ENCODE measurements around the gene GNAI2.
A peak's percentile ranks its signal among the peaks of the same experiment; 100 is the strongest.
"Not testable (repeated sequence)": the region's sequence is repeated elsewhere in the genome, so short reads cannot be mapped to it uniquely, and the experiment has no call there.

GNAI2 gene

GRCh38 chr3:50265571-50265970 lies 29.6 kb downstream of the GNAI2 start:
- DNase-seq = no peak

- DNase-seq = no peak
These were observed 30.0 kb downstream of the GNAI2 start for GRCh38 chr3:50266017-50266416.

DNA sequence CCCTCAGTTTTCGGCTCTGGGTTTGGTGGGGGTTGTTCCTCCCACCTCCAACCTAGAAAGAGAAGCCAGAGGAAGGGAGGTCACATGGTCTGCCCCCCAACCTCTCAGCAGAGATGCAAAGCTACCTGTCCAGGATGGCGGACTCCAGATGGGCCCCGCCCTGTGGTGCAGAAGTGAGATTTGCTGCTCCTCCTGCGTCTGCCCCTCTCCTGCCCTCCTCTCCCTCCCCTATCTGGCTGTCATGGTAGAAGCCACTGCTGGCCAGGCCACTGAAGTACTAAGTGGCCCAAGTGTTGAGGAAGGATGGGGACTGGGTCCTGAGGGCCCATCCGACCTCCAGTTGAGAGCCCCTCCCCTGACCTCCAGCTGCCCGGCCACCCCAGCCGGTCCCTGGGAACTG lies 30.8 kb downstream of the GNAI2 start:
- DNase-seq = no peak

DNA sequence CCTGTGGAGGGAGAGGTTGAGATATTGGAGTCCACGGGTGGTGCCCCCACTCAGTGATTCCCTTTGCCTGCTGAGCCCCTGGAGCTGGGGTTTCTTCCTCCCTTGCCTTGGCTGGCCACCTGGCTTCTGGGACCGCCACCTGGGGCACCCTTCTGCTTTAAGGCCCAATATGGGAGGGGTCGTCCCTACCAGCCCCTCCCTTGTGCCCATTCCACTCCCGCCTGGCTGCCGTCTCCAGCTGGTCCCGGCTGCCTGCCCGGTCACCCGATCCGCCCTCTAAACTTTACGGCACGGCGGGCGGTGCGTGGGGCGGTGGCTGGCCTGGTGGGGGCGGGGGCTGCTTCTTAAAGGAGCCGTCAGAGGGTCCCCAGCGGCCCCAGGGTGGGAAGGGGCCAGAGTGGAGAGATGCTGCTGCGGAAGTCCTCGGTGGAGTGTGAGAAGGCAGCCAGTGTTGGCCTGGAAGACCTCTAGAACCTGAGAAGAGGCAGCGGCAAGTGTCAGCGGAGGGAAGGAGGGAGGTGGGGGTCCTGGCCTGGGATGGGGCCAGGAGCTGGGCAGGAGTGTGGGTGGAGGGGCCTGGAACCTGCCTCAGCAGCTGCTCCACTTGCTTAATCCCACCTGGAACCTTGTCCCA lies 31.4 kb downstream of the GNAI2 start:
- no peak for DNase-seq

- no peak for DNase-seq
These were observed 32.3 kb downstream of the GNAI2 start for GRCh38 chr3:50268276-50268675.

- no peak for DNase-seq
These were observed 32.9 kb downstream of the GNAI2 start, which contains the start of gene SEMA3B for GRCh38 chr3:50268703-50269451. TSS of gene SEMA3B (plus strand) at chr3:50269147. CDS start at chr3:50269241, 94 bp downstream.

- DNase-seq = no peak
These were observed 33.5 kb downstream of the GNAI2 start for GRCh38 chr3:50269460-50269859.

DNA sequence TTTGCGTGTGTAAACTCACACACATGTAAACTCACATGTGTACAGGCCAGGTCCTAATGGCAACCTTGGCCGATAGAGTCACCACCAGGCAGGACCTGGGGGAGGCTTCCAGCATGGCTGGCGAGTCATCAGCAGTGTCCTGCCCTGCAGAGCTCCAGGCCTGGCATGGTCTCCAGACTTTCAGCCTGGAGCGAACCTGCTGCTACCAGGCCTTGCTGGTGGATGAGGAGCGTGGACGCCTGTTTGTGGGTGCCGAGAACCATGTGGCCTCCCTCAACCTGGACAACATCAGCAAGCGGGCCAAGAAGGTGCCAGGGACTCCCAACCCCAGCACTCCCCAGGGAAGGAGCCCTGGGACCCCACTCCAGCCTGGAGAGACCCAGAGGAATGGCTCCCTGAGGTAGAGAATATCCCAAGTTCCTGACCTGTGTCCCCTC lies 34.0 kb downstream of the GNAI2 start:
- no peak for DNase-seq

GRCh38 chr3:50270422-50271224 lies 34.6 kb downstream of the GNAI2 start:
- no peak for DNase-seq

GRCh38 chr3:50271314-50271936 lies 35.4 kb downstream of the GNAI2 start:
- DNase-seq = no peak

DNA sequence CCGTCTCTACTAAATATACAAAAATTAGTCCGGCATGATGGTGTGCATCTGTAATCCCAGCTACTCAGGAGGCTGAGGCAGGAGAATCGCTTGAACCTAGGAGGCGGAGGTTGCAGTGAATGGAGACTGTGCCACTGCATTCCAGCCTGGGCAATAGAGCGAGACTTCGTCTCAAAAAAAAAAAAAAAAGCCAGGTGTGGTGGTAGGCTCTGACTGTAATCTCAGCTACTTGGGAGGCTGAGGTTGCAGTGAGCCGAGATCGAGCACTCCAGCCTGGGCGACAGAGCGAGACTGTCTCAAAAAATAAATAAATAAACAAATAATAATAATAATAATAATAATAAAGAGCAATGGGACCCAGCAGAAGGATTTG lies 36.5 kb downstream of the GNAI2 start:
- not testable (repeated sequence) for DNase-seq

GRCh38 chr3:50272911-50273688 lies 37.1 kb downstream of the GNAI2 start:
- DNase-seq = peak; percentile 68 to 87 (median 83)

- no peak for DNase-seq
These were observed 37.7 kb downstream of the GNAI2 start for GRCh38 chr3:50273689-50274065.

- DNase-seq = peak; percentile 40 to 77 (median 61)
These were observed 38.5 kb downstream of the GNAI2 start for GRCh38 chr3:50274371-50275104.

GRCh38 chr3:50275141-50275995 lies 39.4 kb downstream of the GNAI2 start:
- DNase-seq = no peak

DNA sequence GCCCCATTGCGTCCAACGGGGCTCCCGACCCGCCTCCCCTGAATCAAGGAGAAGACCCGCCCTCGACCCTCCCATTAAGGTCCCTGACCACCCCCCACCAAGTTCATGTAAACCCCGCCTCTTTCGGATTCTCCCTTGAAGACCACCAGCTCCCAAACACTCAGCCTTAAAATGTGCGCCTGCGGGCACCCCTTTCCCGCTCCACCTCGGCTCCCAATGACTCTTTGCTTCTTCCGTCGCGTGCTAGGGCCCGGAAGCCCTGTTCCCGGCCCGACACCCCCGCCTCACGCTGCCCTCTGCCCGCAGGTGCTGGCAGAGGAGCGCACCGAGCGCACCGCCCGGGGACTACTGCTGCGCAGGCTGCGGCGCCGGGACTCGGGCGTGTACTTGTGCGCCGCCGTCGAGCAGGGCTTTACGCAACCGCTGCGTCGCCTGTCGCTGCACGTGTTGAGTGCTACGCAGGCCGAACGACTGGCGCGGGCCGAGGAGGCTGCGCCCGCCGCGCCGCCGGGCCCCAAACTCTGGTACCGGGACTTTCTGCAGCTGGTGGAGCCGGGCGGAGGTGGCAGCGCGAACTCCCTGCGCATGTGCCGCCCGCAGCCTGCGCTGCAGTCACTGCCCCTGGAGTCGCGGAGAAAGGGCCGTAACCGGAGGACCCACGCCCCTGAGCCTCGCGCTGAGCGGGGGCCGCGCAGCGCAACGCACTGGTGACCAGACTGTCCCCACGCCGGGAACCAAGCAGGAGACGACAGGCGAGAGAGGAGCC lies 40.2 kb downstream of the GNAI2 start:
- DNase-seq = peak in 1 of 5 experiments; percentile 75

DNA sequence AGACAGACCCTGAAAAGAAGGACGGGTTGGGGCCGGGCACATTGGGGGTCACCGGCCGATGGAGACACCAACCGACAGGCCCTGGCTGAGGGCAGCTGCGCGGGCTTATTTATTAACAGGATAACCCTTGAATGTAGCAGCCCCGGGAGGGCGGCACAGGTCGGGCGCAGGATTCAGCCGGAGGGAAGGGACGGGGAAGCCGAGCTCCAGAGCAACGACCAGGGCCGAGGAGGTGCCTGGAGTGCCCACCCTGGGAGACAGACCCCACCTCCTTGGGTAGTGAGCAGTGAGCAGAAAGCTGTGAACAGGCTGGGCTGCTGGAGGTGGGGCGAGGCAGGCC lies 40.7 kb downstream of the GNAI2 start:
- no peak for DNase-seq

DNA sequence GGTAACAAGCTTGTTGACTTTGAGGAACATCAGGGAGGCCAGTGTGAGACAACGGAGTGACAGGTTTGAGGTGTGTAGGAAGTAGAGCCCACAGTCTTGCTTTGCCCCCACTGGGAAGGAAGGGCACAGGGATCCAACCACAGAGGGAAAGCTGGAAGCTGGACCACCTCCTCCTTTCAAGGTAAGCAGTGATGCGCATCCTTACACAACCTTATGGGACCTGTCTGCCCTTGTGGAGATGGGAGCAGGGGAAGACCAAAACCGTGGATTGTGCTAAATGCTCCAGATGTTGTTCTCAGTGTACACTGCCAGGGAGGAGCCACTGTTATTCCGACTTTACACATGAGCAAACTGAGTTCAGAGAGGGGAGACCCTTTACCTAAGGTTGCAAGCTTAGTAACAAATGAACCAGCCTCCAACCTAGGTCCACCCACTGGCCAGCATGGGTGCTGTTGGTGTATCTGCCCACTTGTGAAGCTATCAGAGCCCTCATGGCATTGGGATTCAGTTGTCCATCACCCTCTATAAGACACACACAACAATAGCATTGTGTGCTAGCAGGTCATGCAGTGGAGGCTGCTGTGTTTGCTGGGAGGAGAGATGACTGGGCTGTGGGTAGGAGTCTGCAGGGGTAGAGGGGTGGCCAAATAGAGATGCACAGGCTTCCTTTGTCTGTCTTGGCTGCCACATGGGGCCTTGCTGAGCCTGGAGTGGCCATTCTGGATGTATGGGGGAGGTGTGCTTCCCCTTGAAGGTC lies 42.3 kb downstream of the GNAI2 start:
- no peak for DNase-seq

GRCh38 chr3:50278880-50279224 lies 42.8 kb downstream of the GNAI2 start, which contains the start of gene LSMEM2:
TSS of gene LSMEM2 (plus strand) at chr3:50279087. CDS start at chr3:50279114, 27 bp downstream.
- DNase-seq = no peak

Data from T-helper 2 cell (primary cell).